GM18873 (cell line): ENCODE data around the gene TNFRSF8.

Experiments
- ATAC-seq: cut with Tn5 transposase; IDR thresholded peaks from one replicate; pipeline ENCODE4 v1.9.1; 2021; ENCODE audit warnings: mild to moderate bottlenecking, moderate library complexity, moderate number of reproducible peaks; ENCODE audit not compliant: unreplicated experiment, low FRiP score

TNFRSF8 gene

DNA sequence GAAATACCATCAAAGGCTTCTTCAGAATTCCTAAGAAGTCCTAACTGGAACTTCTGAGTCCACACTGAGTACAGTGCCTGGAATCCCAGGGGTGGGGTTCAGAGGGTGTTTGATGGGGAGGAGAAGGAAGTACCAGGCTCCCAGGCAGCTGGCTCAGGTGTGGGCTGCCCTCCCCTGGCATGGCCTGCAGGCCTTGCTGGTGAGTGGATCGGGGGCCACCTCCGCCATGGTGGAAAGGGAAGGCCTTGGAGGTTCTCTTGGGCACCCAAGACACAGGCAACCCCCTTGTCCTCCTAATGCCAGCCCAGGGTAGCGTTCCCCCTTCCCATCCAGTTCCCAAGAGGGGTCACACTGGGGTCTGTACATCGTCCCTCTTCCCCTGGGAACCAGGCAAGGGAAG is 76.9 kb downstream of the TNFRSF8 start:
- ATAC-seq = no peak

DNA sequence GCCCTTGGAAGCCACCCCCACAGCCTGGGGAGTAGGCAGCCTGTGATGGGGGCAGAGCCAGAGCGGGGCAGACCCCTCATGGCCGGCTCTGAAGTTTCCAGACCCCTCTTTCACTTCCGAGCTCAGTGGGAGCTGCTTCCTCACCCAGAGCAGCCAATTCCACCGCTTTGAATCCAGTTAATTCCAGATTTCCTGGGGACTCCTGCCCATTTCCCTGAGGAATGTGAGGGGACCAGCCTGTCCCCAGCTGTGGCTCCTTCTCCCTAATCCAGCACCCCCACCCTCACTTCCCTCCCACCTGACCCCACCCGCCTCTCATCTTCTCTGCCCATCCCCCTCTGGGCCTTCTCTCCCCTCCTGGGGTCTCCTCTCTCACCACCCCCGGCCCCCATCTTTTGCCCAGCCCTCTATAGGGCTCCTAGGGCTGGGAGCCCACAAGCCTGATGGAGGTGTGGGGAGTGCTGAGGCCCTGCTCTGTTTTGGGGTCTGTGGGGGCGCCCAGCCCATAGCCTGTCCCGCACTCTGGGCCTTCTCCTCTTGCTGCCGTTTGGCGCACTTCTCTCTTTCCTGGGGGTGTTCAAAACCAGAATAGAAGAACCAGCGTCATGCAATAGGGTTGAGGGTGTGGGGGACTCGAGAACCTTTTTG is 77.5 kb downstream of the TNFRSF8 start:
- no peak for ATAC-seq

DNA sequence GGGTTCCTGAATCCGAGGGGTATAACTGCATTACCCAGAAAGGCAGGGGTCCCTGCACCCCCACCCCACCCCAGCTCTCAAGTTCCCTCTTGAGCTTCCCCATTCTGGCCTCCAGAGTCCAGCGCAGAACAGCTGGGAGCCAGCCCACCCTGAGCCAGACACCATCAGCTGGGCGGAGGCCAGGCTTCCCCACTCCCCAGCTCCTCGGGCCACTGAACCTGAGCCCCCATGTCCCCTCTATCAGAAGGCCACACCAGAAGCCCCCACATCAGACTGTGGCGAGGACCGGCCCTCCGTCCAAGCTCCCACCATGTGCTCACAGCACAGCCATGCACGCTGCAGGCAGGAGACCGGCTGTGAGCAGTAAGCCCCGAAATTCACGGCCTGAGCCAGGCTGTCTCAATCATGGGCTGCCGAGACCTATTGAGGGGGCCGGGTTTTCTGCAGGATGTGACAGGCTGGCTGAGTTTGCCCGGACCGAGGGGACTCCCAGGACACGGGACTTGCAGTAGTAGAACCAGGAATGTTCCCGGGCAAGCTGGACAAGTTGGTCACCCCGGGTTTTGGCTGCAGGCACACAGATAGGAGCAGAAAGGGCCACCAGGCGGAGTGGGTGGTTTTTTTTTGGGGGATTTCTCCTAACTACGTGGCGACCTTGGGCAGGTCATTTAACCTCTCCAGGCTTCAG is 78.2 kb downstream of the TNFRSF8 start:
- no peak for ATAC-seq

DNA sequence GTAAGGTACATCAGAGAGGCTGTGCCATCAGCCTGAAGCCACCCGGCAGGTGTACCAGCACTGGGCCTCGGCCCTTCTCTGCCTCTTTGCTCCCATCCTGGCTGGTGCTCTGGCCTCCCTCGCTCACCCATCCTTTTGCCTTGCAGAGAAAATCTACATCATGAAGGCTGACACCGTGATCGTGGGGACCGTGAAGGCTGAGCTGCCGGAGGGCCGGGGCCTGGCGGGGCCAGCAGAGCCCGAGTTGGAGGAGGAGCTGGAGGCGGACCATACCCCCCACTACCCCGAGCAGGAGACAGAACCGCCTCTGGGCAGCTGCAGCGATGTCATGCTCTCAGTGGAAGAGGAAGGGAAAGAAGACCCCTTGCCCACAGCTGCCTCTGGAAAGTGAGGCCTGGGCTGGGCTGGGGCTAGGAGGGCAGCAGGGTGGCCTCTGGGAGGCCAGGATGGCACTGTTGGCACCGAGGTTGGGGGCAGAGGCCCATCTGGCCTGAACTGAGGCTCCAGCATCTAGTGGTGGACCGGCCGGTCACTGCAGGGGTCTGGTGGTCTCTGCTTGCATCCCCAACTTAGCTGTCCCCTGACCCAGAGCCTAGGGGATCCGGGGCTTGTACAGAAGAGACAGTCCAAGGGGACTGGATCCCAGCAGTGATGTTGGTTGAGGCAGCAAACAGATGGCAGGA is 79.2 kb downstream of the TNFRSF8 start:
- ATAC-seq = no peak

DNA sequence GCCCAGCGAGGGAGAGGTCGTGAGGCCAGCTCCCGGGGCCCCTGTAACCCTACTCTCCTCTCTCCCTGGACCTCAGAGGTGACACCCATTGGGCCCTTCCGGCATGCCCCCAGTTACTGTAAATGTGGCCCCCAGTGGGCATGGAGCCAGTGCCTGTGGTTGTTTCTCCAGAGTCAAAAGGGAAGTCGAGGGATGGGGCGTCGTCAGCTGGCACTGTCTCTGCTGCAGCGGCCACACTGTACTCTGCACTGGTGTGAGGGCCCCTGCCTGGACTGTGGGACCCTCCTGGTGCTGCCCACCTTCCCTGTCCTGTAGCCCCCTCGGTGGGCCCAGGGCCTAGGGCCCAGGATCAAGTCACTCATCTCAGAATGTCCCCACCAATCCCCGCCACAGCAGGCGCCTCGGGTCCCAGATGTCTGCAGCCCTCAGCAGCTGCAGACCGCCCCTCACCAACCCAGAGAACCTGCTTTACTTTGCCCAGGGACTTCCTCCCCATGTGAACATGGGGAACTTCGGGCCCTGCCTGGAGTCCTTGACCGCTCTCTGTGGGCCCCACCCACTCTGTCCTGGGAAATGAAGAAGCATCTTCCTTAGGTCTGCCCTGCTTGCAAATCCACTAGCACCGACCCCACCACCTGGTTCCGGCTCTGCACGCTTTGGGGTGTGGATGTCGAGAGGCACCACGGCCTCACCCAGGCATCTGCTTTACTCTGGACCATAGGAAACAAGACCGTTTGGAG is 80.0 kb downstream of the TNFRSF8 start:
- no peak for ATAC-seq

DNA sequence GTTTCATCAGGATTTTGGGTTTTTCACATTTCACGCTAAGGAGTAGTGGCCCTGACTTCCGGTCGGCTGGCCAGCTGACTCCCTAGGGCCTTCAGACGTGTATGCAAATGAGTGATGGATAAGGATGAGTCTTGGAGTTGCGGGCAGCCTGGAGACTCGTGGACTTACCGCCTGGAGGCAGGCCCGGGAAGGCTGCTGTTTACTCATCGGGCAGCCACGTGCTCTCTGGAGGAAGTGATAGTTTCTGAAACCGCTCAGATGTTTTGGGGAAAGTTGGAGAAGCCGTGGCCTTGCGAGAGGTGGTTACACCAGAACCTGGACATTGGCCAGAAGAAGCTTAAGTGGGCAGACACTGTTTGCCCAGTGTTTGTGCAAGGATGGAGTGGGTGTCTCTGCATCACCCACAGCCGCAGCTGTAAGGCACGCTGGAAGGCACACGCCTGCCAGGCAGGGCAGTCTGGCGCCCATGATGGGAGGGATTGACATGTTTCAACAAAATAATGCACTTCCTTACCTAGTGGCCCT is 80.6 kb downstream of the TNFRSF8 start:
- ATAC-seq = no peak

DNA sequence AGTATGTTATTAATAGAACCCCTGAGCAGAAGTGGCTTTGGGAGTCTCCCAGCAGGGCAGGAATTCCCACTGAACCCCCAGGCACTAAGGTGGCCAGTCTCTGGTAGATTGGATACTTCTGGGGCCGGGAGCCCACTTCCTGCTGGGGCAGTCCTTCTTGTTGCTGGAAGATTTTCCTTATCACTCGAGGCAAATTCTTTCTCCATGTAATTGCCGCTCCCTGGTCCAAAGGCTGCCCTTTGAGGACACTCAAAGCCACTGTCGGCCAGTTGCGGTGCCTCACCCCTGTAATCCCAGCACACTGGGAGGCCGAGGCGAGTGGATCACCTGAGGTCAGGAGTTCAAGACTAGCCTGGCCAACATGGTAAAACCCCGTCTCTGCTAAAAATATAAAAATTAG is 81.1 kb downstream of the TNFRSF8 start:
- ATAC-seq = no peak

DNA sequence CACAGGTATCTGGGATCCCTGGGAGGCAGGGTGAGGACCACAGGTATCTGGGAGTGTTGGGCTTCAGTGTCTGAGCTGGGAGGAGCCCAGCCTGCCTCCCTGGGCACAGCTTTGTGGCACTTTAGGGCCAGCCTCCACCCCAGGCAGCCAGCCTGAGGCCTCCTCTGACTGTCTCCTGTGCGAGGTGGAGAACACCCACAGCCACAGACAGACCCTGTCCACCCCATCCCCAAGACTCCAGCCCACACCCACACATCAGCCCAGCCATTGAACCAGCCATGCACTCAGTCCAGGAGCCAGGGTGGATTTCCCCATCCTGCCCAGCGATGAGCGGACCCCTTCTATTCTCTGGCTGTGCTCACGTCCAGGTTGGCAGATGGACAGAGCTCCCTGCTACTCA is 81.9 kb downstream of the TNFRSF8 start:
- no peak for ATAC-seq

DNA sequence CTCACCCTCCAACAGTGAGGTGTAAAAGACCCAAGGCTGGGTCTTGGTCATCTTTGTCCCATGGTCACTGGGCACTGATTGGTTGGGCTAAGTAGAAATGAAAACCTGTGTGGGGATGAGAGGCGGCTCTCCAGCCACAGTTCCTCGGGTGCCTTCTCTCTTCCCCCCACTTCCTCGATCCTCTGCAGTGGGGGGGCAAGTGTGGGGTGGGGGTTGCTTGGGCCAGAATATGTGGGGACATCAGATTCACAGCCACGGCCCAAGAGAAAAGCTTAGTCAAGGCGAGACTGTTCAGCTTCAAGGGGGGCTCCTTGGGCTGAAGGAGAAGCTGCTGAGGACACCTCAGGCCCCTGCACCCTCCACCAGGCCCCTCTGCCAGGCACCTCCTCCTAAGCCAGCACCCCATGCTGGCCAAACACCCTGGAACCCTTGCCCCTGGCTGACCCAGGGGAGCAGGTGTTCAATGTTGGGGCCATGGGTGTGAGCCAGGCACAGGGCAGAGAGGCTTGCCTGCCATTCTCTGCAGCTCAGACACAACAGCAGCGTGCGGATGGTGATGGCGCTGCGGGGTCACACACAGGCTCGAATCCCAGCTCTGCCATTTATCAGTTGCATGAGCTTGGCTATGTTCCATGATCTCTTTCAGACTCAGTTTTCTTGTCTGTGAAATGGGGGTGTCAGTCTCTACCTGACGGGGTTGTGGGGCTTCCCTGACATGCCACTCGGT is 82.7 kb downstream of the TNFRSF8 start:
- no peak for ATAC-seq

DNA sequence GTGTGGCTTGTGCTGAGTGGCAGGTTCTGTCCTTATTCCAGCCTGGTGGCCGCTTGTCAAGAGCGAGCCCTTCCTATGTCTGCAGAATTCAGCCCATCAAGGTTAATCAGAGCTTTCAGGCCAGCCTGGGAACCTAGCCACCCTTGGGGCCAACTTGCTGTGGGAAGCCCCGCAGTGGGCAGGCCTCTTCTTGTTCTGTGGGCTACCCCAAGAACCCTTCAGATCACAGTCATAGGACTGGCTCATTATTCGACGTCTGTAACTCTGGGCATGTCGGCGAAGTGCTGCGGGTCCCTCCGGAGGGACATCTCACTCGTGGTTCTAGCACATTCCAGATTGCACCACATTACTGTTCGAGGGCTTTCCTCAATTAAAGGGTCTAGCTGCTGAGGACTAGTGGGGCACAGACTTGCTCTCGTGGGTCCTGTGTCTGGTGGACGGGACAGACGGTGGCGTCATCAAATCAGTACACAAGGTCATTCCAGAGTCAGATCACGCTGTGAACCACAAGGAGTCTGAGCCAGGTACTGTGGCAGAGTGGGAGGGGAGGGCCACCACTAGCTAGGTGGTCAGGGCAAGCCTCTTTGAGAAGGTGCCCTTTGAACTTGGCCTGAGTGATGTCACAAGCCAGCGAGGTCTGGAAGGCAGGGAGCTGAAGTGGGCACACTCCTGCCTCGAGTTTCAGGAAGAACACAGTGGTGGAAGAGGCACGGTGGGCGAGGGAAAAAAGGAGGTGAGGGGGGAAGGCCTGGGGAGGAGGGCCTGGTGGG is 83.4 kb downstream of the TNFRSF8 start:
- ATAC-seq = no peak

DNA sequence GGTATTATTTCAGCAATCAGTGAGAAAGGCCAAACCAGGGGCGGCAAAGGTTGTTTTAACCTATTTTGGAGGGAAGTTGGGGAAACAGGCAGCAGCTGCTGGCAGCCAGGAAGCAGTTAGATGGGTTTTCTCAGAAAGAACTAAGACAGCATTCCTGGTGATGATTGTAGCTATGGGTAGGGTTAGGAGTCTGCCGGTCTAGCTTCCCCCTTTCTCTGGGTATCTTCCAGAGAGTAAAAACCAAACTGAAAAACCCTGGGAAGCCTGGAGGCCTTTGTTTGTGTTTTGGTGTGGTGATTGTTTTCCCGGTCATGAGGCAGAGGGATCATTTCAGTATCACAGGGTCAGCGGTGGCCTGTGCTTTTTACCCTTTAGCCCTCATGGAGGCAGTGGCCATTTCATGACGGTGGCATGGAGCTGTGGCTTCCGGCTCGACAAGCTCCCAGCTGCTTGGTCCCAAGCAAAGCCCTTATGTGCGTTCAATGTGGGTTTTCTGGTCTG is 84.1 kb downstream of the TNFRSF8 start:
- ATAC-seq = no peak

DNA sequence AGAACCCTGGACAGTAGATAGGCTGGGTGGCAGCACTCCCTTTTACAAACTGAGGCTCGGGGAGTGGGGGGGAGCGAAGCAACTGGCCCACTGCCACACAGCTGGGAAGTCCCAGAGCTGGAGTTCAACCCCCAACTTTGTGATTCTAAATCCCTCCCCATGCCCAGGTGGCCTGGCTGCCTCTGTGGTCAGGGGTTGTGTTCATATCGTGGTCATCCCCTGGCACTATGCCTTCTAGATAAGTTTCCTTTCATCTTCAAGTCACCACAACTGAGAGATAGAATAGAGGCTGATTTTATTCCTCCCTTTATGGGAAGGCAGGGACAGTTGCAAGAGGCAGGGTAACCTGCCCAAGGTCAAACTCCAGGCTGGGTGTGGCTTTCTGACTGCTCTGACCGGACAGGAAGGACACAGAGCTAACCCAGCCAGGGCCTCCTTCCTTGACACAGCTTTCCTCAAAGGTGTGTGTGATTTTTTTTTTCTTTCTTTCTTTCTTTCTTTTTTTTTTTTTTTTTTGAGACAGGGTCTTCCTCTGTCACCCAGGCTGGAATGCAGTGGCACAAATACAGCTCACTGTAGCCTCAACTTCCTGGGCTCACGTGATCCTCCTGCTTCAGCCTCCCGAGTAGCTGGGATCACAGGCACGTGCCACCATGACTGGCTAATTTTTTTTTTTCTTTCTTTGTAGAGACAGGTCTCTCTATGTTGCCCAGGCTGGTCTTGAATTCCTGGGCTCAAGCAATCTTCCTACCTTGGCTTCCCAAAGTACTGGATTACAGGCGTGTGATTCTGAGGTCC is 85.3 kb downstream of the TNFRSF8 start:
- no peak for ATAC-seq

DNA sequence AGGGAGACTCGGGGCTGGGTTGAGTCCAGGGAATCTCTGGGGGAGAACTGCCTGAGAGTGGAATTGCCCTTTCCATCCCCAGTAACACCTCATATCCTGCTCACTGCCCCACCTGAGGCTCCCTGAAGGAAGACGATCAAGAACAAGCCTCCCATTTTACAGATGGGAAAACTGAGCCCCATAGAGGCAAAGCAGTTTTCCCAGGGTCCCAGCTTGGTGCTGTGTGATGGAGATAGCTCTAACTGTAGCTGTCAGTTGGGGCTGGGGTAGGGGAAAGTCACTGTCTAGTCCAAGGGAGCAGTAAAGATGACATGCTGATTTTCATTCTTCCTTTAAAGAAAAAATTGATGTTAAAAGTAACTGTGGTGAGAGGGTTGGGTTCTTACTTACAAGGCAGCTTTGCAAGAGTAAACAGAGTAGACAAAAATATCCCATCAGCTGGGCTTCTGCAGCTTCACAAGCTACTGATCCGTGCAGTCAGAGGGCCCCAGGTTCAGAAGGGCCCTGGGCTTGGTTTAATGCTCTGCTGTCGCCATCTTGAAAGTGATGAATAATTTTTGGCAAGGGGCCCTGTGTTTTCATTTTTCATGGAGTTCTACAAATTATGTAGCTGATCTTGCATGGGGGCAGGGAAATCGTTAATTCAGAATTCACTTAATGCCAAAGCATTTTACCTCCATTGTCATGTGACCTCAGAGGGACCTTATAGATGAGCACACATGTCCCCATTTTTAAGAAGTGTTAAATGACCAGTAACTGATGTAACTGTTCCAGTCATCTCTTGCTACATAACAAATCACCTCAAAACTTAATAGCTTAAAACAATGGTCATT is 86.1 kb downstream of the TNFRSF8 start:
- ATAC-seq = no peak

DNA sequence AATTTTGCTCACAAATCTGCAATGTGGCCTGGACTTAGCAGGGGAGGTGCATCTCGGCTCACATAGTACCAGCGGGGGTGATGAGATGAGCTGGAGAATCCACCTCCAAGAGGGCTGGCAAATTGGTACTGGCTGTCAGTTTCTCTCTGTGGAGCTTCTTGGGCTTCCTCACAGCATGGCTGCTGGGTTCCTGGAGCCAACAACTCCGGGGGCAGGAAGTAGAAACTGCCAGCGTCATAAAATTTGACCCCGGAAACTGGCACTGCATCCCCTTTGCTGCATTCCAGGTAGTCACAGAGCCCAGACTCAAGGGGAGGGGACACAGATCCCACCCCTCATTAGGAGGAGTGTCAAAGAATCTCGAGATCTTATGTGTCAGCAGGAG is 86.7 kb downstream of the TNFRSF8 start:
- ATAC-seq = no peak

DNA sequence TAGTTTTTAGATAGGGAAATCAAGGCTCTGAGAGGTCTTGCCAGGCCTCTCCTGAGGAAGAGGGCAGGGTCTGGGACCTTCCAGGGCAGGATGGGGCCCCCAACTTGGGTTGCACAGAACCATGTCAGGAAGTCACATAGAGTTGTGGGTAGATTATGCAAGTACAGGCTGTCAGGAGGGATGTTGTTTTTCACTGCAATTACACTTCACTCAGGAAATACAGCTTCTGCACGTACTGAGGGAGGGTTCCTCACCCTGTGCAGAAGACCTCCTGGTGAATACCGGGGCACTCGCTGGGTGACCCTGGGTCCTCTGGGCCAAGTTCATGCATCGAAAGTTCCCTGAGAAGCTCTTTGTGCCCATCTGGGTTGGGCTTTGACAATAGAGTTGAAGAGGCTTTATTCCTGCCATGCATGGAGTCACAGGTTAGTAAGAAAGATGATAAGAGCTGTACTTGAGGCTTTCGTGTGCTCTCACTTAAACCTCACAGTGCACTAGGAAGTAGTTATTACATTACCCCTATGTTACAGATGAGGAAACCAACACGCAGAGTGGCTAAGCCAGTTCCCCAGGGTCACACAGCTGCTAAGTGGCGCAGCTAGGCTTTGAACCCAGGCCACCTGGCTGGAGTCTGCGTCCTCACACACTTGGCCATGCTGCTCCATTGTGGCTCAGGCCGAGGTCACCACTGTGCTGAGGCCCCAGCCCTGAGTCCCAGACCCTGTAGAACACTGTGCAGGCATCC is 87.5 kb downstream of the TNFRSF8 start:
- ATAC-seq = no peak

DNA sequence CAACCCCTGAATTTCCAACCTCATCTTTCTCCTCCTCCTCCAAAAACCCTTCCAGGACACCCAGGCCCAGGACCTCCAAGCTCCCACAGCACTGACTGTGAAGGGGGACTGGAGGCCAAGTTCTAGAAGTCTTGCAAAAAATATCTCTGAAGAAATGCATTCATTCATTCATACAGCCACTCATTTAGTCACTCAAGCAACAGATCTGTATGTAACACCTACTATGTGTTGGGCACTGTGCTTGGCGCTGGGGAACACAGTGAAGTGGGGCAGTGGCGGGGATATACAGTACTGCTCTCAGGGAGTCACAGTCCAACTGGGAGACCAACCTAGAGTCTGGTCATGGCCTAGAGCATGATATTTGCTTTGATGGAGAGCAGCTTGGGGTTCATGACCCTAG is 88.4 kb downstream of the TNFRSF8 start:
- no peak for ATAC-seq
